Measurements from ENCODE around the gene MTFMT. TPM values are rescaled to one million over a fixed set of nuclear protein-coding genes. Genes with fewer than 3 reads are reported as not detected.

MTFMT gene
- total and polyA plus RNA-seq, 2 experiments from 2014 or later = 19.0 to 36.0 TPM

DNA sequence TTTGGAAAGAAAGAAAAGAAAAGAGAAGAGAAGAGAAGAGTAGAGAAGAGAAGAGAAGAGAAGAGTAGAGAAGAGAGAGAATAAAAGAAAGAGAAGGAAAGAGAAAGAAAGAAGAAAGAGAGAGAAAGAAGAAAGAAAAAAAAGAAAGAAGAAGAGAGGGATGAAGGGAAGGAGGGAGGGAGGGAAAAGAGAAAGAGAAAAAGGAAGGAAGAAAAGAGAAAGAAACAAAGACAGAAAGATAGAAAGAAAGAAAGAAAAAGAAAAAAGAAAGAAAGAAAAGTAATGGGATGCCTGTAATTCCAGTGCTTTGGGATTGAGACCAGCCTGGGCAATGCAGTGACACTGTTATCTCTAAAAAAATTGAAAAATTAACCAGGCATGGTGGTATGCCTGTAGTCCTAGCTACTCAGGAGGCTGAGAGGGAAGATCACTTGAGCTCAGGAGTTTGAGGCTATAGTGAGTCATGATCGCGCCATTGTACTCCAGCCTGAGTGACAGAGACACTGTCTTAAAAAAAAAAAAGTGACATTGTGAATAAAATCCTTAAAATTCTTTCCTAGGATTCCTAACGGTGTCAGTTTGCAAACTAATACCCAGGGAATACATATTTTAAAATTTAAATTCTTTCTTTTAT is 36.7 kb upstream of the MTFMT start:
- Histone ChIP-seq H3K36me3 (ENCODE audit: insufficient read depth) (no peaks in the 10 kb centered on the region), H3F3A (replicated peaks; ENCODE audit: low read depth) (peaks cover 5% of the 10 kb centered on the region; the same call in 1 of the 2 replicates), H2AFZ (no peak overlapping the region), H3K4me2 (peak overlapping the region; percentile 93), H3K4me1 (ENCODE audit: insufficient read depth) (peaks cover 25% of the 10 kb centered on the region), H3K27ac (ENCODE audit: low read depth) (no peak overlapping the region; the same call in 1 of the 2 replicates), H3K4me3 (peak overlapping the region; percentile 73), H3K27me3 (ENCODE audit: insufficient read depth) (peaks cover 11% of the 10 kb centered on the region), H3K79me2 (replicated peaks; ENCODE audit: insufficient read depth) (no peaks in the 10 kb centered on the region), H3K9me2 (ENCODE audit: insufficient read depth) (no peaks in the 10 kb centered on the region), H4K20me1 (replicated peaks; ENCODE audit: insufficient read depth) (0 out of 2 replicates have a peak, but pooled peaks cover 3% of the 10 kb centered on the region)
- no peak for DNase-seq (ENCODE audit: low spot score)
- Mint-ChIP-seq H3K27me3 (ENCODE audit: insufficient read depth, low read depth, poor library complexity) (peaks cover 15% of the 10 kb centered on the region), H3K4me3 (no peak overlapping the region), H3K9me3 (no peaks in the 10 kb centered on the region), H3K27ac (no peak overlapping the region), H3K36me3 (ENCODE audit: low read depth) (no peaks in the 10 kb centered on the region; the same call in 2 of the 3 replicates), H3K4me1 (peaks cover 21% of the 10 kb centered on the region)
- TF ChIP-seq ZNF114 (CRISPR knock-in tag; IDR thresholded peaks at IDR 0.05) (no peak), STAT1 (IDR thresholded peaks at IDR 0.05; ENCODE audit: unreplicated experiment) (no peak), JUNB (IDR thresholded peaks at IDR 0.05; ENCODE audit: unreplicated experiment) (no peak), ZNF331 (CRISPR knock-in tag; IDR thresholded peaks at IDR 0.05; ENCODE audit: low read depth) (no peak), CREB1 (CRISPR knock-in tag; IDR thresholded peaks at IDR 0.05; ENCODE audit: low read depth) (no peak), POLR2AphosphoS5 (IDR thresholded peaks at IDR 0.05; ENCODE audit: low read depth) (no peak), EZH2 (IDR thresholded peaks at IDR 0.05; ENCODE audit: low read depth, unreplicated experiment) (no peak), EZH2phosphoT487 (IDR thresholded peaks at IDR 0.05; ENCODE audit: unreplicated experiment) (no peak)
- TF ChIP-seq, protein P1, sequence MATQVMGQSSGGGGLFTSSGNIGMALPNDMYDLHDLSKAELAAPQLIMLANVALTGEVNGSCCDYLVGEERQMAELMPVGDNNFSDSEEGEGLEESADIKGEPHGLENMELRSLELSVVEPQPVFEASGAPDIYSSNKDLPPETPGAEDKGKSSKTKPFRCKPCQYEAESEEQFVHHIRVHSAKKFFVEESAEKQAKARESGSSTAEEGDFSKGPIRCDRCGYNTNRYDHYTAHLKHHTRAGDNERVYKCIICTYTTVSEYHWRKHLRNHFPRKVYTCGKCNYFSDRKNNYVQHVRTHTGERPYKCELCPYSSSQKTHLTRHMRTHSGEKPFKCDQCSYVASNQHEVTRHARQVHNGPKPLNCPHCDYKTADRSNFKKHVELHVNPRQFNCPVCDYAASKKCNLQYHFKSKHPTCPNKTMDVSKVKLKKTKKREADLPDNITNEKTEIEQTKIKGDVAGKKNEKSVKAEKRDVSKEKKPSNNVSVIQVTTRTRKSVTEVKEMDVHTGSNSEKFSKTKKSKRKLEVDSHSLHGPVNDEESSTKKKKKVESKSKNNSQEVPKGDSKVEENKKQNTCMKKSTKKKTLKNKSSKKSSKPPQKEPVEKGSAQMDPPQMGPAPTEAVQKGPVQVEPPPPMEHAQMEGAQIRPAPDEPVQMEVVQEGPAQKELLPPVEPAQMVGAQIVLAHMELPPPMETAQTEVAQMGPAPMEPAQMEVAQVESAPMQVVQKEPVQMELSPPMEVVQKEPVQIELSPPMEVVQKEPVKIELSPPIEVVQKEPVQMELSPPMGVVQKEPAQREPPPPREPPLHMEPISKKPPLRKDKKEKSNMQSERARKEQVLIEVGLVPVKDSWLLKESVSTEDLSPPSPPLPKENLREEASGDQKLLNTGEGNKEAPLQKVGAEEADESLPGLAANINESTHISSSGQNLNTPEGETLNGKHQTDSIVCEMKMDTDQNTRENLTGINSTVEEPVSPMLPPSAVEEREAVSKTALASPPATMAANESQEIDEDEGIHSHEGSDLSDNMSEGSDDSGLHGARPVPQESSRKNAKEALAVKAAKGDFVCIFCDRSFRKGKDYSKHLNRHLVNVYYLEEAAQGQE (IDR thresholded peaks at IDR 0.05; ENCODE audit: unreplicated experiment) = no peak
- TF ChIP-seq, protein P2, sequence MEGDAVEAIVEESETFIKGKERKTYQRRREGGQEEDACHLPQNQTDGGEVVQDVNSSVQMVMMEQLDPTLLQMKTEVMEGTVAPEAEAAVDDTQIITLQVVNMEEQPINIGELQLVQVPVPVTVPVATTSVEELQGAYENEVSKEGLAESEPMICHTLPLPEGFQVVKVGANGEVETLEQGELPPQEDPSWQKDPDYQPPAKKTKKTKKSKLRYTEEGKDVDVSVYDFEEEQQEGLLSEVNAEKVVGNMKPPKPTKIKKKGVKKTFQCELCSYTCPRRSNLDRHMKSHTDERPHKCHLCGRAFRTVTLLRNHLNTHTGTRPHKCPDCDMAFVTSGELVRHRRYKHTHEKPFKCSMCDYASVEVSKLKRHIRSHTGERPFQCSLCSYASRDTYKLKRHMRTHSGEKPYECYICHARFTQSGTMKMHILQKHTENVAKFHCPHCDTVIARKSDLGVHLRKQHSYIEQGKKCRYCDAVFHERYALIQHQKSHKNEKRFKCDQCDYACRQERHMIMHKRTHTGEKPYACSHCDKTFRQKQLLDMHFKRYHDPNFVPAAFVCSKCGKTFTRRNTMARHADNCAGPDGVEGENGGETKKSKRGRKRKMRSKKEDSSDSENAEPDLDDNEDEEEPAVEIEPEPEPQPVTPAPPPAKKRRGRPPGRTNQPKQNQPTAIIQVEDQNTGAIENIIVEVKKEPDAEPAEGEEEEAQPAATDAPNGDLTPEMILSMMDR (conservative IDR thresholded peaks at IDR 0.05; ENCODE audit: low read depth in 2 of 2) = no peak
- ATAC-seq = no peak

DNA sequence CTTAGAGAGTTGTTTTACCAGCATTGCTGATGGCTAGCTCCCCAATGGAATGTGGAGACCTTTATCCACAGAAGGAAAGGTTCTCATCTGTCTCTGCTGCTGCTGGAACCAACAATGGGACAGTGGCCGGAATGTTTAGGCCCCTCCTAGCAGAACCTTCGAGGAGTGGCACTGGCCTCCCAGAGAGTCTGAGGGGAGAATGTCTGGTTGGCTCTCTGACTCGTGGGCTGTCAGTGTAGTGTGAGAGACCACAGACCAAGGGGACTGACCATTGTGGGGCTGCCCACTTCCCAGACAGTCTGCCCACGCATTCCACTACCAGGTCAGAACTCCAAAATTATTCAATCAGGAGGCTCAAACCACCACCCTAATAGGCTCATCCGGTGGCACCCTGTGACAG is 33.3 kb upstream of the MTFMT start:
- DNase-seq (ENCODE audit: low spot score) (no peak), ATAC-seq (no peak)
- H3K9me2 ChIP-seq (ENCODE audit: insufficient read depth) = no peaks in the 10 kb centered on the region
- no peaks in the 10 kb centered on the region for H3K9me3 Mint-ChIP-seq
- no peaks in the 10 kb centered on the region for H3K36me3 ChIP-seq (ENCODE audit: insufficient read depth)
- no peaks in the 10 kb centered on the region for H3K79me2 ChIP-seq (replicated peaks; ENCODE audit: insufficient read depth)
- no peak overlapping the region for H3K4me2 ChIP-seq
- H3F3A ChIP-seq (replicated peaks; ENCODE audit: low read depth) = no peaks in the 10 kb centered on the region
- H3K27ac Mint-ChIP-seq = no peak overlapping the region
- no peaks in the 10 kb centered on the region for H3K36me3 Mint-ChIP-seq (ENCODE audit: low read depth)
- peaks cover 15% of the 10 kb centered on the region for H3K4me1 Mint-ChIP-seq
- peaks cover 11% of the 10 kb centered on the region for H3K27me3 Mint-ChIP-seq (ENCODE audit: insufficient read depth, low read depth, poor library complexity)
- no peak overlapping the region for H2AFZ ChIP-seq
- H3K27me3 ChIP-seq (ENCODE audit: insufficient read depth) = peaks cover 11% of the 10 kb centered on the region
- H3K4me3 ChIP-seq = no peak overlapping the region
- no peak overlapping the region for H3K4me3 Mint-ChIP-seq
- H3K4me1 ChIP-seq (ENCODE audit: insufficient read depth) = peaks cover 20% of the 10 kb centered on the region
- no peak overlapping the region for H3K27ac ChIP-seq (ENCODE audit: low read depth)
- 0 out of 2 replicates have a peak, but pooled peaks cover 3% of the 10 kb centered on the region for H4K20me1 ChIP-seq (replicated peaks; ENCODE audit: insufficient read depth)
- TF ChIP-seq, protein P3, sequence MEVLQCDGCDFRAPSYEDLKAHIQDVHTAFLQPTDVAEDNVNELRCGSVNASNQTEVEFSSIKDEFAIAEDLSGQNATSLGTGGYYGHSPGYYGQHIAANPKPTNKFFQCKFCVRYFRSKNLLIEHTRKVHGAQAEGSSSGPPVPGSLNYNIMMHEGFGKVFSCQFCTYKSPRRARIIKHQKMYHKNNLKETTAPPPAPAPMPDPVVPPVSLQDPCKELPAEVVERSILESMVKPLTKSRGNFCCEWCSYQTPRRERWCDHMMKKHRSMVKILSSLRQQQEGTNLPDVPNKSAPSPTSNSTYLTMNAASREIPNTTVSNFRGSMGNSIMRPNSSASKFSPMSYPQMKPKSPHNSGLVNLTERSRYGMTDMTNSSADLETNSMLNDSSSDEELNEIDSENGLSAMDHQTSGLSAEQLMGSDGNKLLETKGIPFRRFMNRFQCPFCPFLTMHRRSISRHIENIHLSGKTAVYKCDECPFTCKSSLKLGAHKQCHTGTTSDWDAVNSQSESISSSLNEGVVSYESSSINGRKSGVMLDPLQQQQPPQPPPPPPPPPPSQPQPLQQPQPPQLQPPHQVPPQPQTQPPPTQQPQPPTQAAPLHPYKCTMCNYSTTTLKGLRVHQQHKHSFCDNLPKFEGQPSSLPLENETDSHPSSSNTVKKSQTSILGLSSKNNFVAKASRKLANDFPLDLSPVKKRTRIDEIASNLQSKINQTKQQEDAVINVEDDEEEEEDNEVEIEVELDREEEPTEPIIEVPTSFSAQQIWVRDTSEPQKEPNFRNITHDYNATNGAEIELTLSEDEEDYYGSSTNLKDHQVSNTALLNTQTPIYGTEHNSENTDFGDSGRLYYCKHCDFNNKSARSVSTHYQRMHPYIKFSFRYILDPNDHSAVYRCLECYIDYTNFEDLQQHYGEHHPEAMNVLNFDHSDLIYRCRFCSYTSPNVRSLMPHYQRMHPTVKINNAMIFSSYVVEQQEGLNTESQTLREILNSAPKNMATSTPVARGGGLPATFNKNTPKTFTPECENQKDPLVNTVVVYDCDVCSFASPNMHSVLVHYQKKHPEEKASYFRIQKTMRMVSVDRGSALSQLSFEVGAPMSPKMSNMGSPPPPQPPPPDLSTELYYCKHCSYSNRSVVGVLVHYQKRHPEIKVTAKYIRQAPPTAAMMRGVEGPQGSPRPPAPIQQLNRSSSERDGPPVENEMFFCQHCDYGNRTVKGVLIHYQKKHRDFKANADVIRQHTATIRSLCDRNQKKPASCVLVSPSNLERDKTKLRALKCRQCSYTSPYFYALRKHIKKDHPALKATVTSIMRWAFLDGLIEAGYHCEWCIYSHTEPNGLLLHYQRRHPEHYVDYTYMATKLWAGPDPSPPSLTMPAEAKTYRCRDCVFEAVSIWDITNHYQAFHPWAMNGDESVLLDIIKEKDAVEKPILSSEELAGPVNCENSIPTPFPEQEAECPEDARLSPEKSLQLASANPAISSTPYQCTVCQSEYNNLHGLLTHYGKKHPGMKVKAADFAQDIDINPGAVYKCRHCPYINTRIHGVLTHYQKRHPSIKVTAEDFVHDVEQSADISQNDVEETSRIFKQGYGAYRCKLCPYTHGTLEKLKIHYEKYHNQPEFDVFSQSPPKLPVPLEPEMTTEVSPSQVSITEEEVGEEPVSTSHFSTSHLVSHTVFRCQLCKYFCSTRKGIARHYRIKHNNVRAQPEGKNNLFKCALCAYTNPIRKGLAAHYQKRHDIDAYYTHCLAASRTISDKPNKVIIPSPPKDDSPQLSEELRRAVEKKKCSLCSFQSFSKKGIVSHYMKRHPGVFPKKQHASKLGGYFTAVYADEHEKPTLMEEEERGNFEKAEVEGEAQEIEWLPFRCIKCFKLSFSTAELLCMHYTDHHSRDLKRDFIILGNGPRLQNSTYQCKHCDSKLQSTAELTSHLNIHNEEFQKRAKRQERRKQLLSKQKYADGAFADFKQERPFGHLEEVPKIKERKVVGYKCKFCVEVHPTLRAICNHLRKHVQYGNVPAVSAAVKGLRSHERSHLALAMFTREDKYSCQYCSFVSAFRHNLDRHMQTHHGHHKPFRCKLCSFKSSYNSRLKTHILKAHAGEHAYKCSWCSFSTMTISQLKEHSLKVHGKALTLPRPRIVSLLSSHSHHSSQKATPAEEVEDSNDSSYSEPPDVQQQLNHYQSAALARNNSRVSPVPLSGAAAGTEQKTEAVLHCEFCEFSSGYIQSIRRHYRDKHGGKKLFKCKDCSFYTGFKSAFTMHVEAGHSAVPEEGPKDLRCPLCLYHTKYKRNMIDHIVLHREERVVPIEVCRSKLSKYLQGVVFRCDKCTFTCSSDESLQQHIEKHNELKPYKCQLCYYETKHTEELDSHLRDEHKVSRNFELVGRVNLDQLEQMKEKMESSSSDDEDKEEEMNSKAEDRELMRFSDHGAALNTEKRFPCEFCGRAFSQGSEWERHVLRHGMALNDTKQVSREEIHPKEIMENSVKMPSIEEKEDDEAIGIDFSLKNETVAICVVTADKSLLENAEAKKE (CRISPR knock-in tag; IDR thresholded peaks at IDR 0.05) = no peak
